Prostate gland (tissue), 2 donors: ENCODE data around the gene SUV39H1.

ENCODE experiments used
- CTCF ChIP-seq, 4 experiments: fragments of 200-600 bp in 2 of 4; fragments of 450-650 bp in 2 of 4; sonication (generic) in 2 of 4; IDR thresholded peaks; 1 replicate in 3 of 4; 2 replicates in 1 of 4; pipeline ENCODE4 v1.5.1; 2016 to 2019; ENCODE audit warnings: antibody characterized with exemption in 4 of 4, mild to moderate bottlenecking in 2 of 4, moderate library complexity in 2 of 4
- POLR2A ChIP-seq: fragments of 450-650 bp; IDR thresholded peaks from one replicate; pipeline ENCODE4 v1.6.1; 2016; ENCODE audit warnings: antibody characterized with exemption, mild to moderate bottlenecking
- POLR2AphosphoS5 ChIP-seq: sonication (generic); formaldehyde crosslinking; IDR thresholded peaks from one replicate; pipeline ENCODE4 v1.6.1; 2017; ENCODE audit warnings: antibody characterized with exemption

- TF ChIP-seq CTCF (IDR thresholded peaks at IDR 0.05) = no peak
- TF ChIP-seq POLR2A = no peak
- no peak for TF ChIP-seq POLR2AphosphoS5
These were observed 19.0 kb upstream of the SUV39H1 start for GRCh38 chrX:48677516-48677915.
